Uterus (tissue), 4 donors: Measurements from ENCODE around the gene IRF2. TPM values are rescaled to one million over a fixed set of nuclear protein-coding genes. Genes with fewer than 3 reads are reported as not detected.

ENCODE experiments used
- DNase-seq, 2 donors: peaks; one replicate each; pipeline ENCODE4 v3.0.0-alpha.2; 2019 to 2020
- H3K27ac ChIP-seq, 2 donors: fragments of 200-600 bp; sonication (generic); 1 replicate in 1 of 2; 2 replicates in 1 of 2; pipeline ENCODE4 v1.5.1; 2016 to 2018
- H3K27me3 ChIP-seq, 2 donors: fragments of 200-600 bp; sonication (generic); one replicate each; pipeline ENCODE4 v1.5.1; 2018 to 2019; ENCODE audit warnings: control low read depth in 1 of 2
- H3K36me3 ChIP-seq, 2 donors: fragments of 200-600 bp; sonication (generic); one replicate each; pipeline ENCODE4 v1.5.1; 2019; ENCODE audit warnings: control low read depth in 1 of 2
- H3K4me1 ChIP-seq, 2 donors: fragments of 200-600 bp; sonication (generic); one replicate each; pipeline ENCODE4 v1.5.1; 2018 to 2019; ENCODE audit warnings: control low read depth in 1 of 2
- H3K4me3 ChIP-seq, 2 donors: fragments of 200-600 bp; sonication (generic); 1 replicate in 1 of 2; 2 replicates in 1 of 2; pipeline ENCODE4 v1.5.1; 2018 to 2019; ENCODE audit warnings: mild to moderate bottlenecking in 1 of 2
- H3K9me3 ChIP-seq, 2 donors: fragments of 200-600 bp; sonication (generic); one replicate each; pipeline ENCODE4 v1.5.1; 2019; ENCODE audit warnings: control low read depth in 1 of 2
- POLR2A ChIP-seq, 2 donors: fragments of 450-650 bp; IDR thresholded peaks; one replicate each; pipeline ENCODE4 v1.6.1; 2016; ENCODE audit warnings: antibody characterized with exemption in 2 of 2, mild to moderate bottlenecking in 1 of 2, moderate library complexity in 1 of 2
- intact Hi-C: fragments of 100-400 bp; cut with DNase I; formaldehyde crosslinking; loops from one replicate; pipeline ENCODE4 v1.15.1; 2023; ENCODE audit warnings: low total_unique reads
- total RNA-seq, 4 donors: library from RNA; depleted of rRNA in 3 of 4; stranded (reverse); fragments of >200 nt in 3 of 4; gene quantifications; one replicate each; pipeline versions ENCODE4 v1.1.0 to v1.2.4, GENCODE V29; 2014 to 2023
- TF ChIP-seq, protein P1 (sequence below), 4 experiments: fragments of 200-600 bp in 2 of 4; fragments of 450-650 bp in 2 of 4; sonication (generic) in 2 of 4; IDR thresholded peaks; one replicate each; pipeline ENCODE4 v1.5.1; 2016 to 2019; ENCODE audit warnings: antibody characterized with exemption in 4 of 4, mild to moderate bottlenecking in 2 of 4, moderate library complexity in 1 of 4
- donor health status: DM: yes; HTN: yes; CAD: no.

IRF2 gene
- total RNA-seq, 4 donors from 2014 or later = 7.9 to 45.7 (median 35.7) TPM

DNA sequence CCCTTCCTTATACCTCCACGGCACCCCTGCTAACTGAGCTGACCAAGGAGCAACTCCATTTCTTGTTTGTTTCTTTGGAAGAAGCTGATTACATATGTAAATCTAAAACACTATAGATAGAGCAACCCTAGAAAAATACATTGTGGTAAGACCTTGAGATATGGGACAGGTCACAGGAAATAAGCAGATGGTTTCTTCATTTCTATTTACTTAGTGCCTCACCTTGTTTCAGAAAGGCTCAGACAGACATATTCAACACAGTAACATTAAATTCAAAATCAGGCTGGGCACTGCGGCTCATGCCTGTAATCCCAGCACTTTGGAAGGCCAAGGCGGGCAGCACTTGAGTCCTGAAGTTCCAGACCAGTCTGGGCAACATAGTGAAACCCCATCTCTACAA, 47.3 kb downstream of the IRF2 start:
- no peak for DNase-seq
- H3K36me3 ChIP-seq = no peaks in the 10 kb centered on the region
- intact Hi-C loops = no loop called here
- no peak overlapping the region for H3K27ac ChIP-seq
- H3K9me3 ChIP-seq = no peaks in the 10 kb centered on the region
- no peaks in the 10 kb centered on the region for H3K27me3 ChIP-seq
- no peaks in the 10 kb centered on the region for H3K4me1 ChIP-seq
- no peak overlapping the region for H3K4me3 ChIP-seq
- TF ChIP-seq, protein P1, sequence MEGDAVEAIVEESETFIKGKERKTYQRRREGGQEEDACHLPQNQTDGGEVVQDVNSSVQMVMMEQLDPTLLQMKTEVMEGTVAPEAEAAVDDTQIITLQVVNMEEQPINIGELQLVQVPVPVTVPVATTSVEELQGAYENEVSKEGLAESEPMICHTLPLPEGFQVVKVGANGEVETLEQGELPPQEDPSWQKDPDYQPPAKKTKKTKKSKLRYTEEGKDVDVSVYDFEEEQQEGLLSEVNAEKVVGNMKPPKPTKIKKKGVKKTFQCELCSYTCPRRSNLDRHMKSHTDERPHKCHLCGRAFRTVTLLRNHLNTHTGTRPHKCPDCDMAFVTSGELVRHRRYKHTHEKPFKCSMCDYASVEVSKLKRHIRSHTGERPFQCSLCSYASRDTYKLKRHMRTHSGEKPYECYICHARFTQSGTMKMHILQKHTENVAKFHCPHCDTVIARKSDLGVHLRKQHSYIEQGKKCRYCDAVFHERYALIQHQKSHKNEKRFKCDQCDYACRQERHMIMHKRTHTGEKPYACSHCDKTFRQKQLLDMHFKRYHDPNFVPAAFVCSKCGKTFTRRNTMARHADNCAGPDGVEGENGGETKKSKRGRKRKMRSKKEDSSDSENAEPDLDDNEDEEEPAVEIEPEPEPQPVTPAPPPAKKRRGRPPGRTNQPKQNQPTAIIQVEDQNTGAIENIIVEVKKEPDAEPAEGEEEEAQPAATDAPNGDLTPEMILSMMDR (IDR thresholded peaks at IDR 0.05) = no peak
- TF ChIP-seq POLR2A (IDR thresholded peaks at IDR 0.05) = no peak

DNA sequence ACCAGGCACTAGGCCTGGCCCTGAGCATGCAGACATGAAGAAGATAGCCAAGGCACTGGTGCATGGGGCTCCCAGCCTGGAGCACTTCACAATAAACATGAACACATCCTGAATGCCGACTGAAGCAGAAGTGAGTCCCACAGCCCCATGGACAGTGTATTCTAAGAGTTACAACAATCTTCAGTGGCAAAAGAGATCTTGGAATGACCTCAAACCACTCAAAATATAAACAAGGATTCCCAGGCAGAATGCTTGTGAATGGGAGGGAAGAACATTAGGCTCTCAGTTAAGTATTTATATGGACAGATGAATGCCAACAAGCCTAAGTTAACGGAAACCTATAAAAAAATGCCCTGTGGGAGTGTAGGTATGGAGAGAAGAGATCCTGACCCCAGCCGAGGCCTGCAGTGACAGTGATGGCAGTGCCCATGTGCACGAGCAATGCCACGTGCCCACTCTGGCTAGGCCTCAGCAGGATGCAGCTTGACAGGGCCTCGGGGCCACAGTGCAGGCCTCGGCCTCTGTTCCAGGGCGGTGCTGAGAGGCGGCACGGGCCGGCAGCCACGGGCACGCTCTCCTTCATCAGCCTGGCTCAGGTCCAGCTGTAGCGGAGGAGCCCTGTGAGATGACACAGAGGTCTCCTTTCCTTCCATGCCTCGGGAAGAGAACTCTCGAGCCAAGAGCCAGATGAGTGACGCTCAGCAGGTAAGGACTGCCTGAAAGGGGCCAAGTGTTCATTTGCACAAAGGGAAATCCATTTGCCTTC, 49.2 kb downstream of the IRF2 start:
- H3K9me3 ChIP-seq = no peaks in the 10 kb centered on the region
- H3K27ac ChIP-seq = peak overlapping the region in 1 of 2 donors; percentile 33
- no peaks in the 10 kb centered on the region for H3K4me1 ChIP-seq
- no peak for TF ChIP-seq POLR2A (IDR thresholded peaks at IDR 0.05)
- TF ChIP-seq, protein P1 (IDR thresholded peaks at IDR 0.05) = no peak
- no peaks in the 10 kb centered on the region for H3K27me3 ChIP-seq
- intact Hi-C loops = no loop called here
- no peaks in the 10 kb centered on the region for H3K36me3 ChIP-seq
- no peak overlapping the region for H3K4me3 ChIP-seq
- DNase-seq = no peak

DNA sequence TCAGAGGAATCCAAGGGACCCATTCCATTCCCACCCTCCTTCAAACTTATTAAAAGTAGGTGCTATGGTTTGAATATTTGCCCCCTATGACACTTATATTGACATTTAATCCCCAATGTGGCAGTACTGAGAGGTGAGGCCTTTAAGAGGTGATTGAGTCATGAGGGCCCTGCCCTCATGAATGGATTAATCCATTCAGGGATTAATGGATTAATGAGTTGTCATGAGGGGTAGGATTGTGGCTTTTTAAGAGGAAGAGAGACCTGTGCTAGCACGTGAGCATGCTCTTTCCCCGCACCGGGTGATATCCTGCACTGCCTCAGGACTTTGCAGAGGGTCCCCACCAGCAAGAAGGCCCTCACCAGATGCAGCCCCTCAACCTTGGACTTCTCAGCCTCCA, 50.1 kb downstream of the IRF2 start:
- TF ChIP-seq, protein P1 (IDR thresholded peaks at IDR 0.05) = no peak
- no peak for TF ChIP-seq POLR2A (IDR thresholded peaks at IDR 0.05)
- Histone ChIP-seq H3K4me1 (no peaks in the 10 kb centered on the region), H3K36me3 (no peaks in the 10 kb centered on the region), H3K4me3 (no peak overlapping the region), H3K27me3 (no peaks in the 10 kb centered on the region), H3K27ac (no peak overlapping the region), H3K9me3 (no peaks in the 10 kb centered on the region)
- intact Hi-C loops = no loop called here
- DNase-seq = no peak

DNA sequence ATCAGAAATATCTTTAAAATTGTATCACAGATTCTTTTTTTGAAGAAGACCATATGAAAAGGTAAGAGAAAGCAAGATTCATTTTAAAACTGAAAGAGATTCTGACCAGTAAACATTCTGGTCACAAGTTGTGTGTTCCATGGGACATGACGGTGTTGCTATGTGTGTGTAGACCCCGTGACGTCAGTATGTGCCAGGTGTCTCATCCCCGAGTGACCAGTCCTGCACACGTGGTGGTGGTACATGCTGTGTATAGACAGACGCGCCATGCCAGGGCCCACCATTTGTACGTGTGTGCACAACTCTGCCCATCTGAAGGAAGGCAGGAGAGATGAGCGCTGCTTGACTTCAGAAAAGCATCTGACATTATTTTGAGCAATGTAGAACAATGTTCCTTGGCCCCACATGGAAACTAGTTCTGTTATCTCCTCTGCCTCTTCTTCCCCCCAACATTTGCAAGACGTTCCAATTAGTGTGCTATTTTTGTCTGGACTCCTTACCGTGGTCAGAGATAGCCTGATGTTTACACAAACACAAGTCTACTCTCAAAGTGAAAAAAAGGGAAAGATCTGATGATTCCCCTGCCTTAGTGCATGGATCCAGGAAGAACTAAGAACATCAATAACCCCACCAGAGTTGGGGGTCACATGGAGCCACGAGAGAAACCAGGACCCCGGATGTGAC, 51.2 kb downstream of the IRF2 start:
- intact Hi-C loops = no loop called here
- Histone ChIP-seq H3K9me3 (no peaks in the 10 kb centered on the region), H3K27me3 (no peaks in the 10 kb centered on the region), H3K36me3 (no peaks in the 10 kb centered on the region), H3K4me1 (no peaks in the 10 kb centered on the region), H3K4me3 (no peak overlapping the region), H3K27ac (no peak overlapping the region)
- TF ChIP-seq, protein P1 (IDR thresholded peaks at IDR 0.05) = no peak
- no peak for TF ChIP-seq POLR2A (IDR thresholded peaks at IDR 0.05)
- DNase-seq = no peak

DNA sequence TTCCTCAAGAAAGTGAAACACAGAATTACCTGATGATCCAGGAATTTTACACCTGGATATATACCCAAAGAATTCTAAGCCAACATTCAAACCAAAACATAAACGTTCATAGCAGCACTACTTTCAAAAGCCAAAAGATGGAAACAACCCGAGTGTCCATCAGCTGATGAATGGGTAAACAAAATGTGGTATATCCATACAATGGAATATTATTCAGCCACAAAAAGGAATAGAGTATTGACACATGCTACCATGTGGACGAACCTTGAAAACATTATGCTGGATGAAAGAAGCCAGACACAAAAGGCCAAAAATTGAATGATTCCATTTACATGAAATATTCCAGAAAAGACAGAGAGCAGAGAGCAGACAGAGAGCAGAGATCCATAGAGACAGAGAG, 52.0 kb downstream of the IRF2 start:
- no peaks in the 10 kb centered on the region for H3K36me3 ChIP-seq
- DNase-seq = no peak

More for the DNA sequence above, 52.0 kb downstream of the IRF2 start:
- H3K9me3 ChIP-seq = no peaks in the 10 kb centered on the region
- no peaks in the 10 kb centered on the region for H3K27me3 ChIP-seq
- TF ChIP-seq POLR2A (IDR thresholded peaks at IDR 0.05) = no peak
- TF ChIP-seq, protein P1 (IDR thresholded peaks at IDR 0.05) = no peak
- no peaks in the 10 kb centered on the region for H3K4me1 ChIP-seq
- intact Hi-C loops = no loop called here
- H3K27ac ChIP-seq = no peak overlapping the region
- no peak overlapping the region for H3K4me3 ChIP-seq
